T-cell (primary cell): ENCODE data around the gene PGAP3. TPM values are rescaled to one million over a fixed set of nuclear protein-coding genes. Genes with fewer than 3 reads are reported as not detected.

Experiments
- ATAC-seq, 4 experiments: fragments of 200-7000 bp in 3 of 4; fragments of 150-1000 bp in 1 of 4; cut with Tn5 transposase; replicated peaks in 1 of 4; 1 replicate in 3 of 4; 2 replicates in 1 of 4; pipeline ENCODE4 v1.10.0; 2021; ENCODE audit warnings: moderate library complexity in 3 of 4, mild to moderate bottlenecking in 2 of 4, moderate number of reproducible peaks in 1 of 4
- CTCF ChIA-PET, 2 donors: fragments of 300-600 bp; sonication (Branson Sonifier 250); formaldehyde crosslinking; loops; one replicate each; lab custom pipeline; 2022; ENCODE audit warnings: antibody characterized with exemption in 2 of 2; lab: Charles Lee
- POLR2A ChIA-PET, 2 donors: fragments of 300-600 bp; sonication (Branson Sonifier 250); formaldehyde crosslinking; loops; one replicate each; lab custom pipeline; 2022; ENCODE audit warnings: antibody characterized with exemption in 2 of 2; lab: Charles Lee
- DNase-seq, 35 experiments: peaks; one replicate each; pipeline versions ENCODE4 v3.0.0 to v3.0.0-alpha.2; 2013 to 2023
- H3K27ac ChIP-seq: one replicate; pipeline ENCODE4 v1.5.1; 2013; ENCODE audit warnings: low read length
- H3K27me3 ChIP-seq, 2 experiments: replicated peaks in 1 of 2; 1 replicate in 1 of 2; 2 replicates in 1 of 2; pipeline versions ENCODE4 v1.6.1 to v1.7.0; 2013; ENCODE audit warnings: low read length in 1 of 2, mixed read lengths in 1 of 2; ENCODE audit not compliant: control insufficient read depth in 2 of 2, insufficient read depth in 2 of 2; ENCODE audit errors: extremely low read depth in 1 of 2
- H3K36me3 ChIP-seq, 2 donors: 1 replicate in 1 of 2; 2 replicates in 1 of 2; pipeline versions ENCODE4 v1.6.1 to v1.7.0; 2013; ENCODE audit warnings: low read length in 1 of 2; ENCODE audit not compliant: control insufficient read depth in 2 of 2, insufficient read depth in 1 of 2; ENCODE audit errors: extremely low read depth in 1 of 2
- H3K4me1 ChIP-seq, 2 experiments: 1 replicate in 1 of 2; 2 replicates in 1 of 2; pipeline versions ENCODE4 v1.6.1 to v1.7.0; 2013; ENCODE audit warnings: low read length in 2 of 2, mixed read lengths in 1 of 2; ENCODE audit not compliant: insufficient read depth in 2 of 2, control insufficient read depth in 1 of 2; ENCODE audit errors: extremely low read depth in 1 of 2
- H3K4me3 ChIP-seq, 2 donors: 1 replicate in 1 of 2; 2 replicates in 1 of 2; pipeline versions ENCODE4 v1.5.1 to v1.7.0; 2013; ENCODE audit warnings: mild to moderate bottlenecking in 2 of 2, low read length in 1 of 2, moderate library complexity in 1 of 2; ENCODE audit not compliant: control insufficient read depth in 1 of 2; ENCODE audit errors: extremely low read depth in 1 of 2
- H3K9me3 ChIP-seq: 2 replicates; pipeline ENCODE4 v1.7.0; 2013
- H3K27ac Mint-ChIP-seq, 2 donors: one replicate each; pipeline ENCODE4 v1.8.0; 2020 to 2021; ENCODE audit warnings: mild to moderate bottlenecking in 2 of 2, mixed read lengths in 2 of 2
- H3K27me3 Mint-ChIP-seq, 2 donors: one replicate each; pipeline ENCODE4 v1.8.0; 2021 to 2022; ENCODE audit warnings: mixed read lengths in 2 of 2
- H3K36me3 Mint-ChIP-seq: one replicate; pipeline ENCODE4 v1.8.0; 2021; ENCODE audit warnings: mixed read lengths
- H3K4me1 Mint-ChIP-seq, 3 donors: one replicate each; pipeline ENCODE4 v1.8.0; 2020 to 2022; ENCODE audit warnings: mixed read lengths in 3 of 3, mild to moderate bottlenecking in 1 of 3
- H3K4me3 Mint-ChIP-seq, 3 donors: one replicate each; pipeline ENCODE4 v1.8.0; 2020 to 2022; ENCODE audit warnings: mild to moderate bottlenecking in 3 of 3, mixed read lengths in 3 of 3, moderate library complexity in 3 of 3
- H3K9me3 Mint-ChIP-seq, 3 donors: one replicate each; pipeline ENCODE4 v1.8.0; 2020 to 2022; ENCODE audit warnings: mixed read lengths in 3 of 3
- WGBS: methylation state at CpG from one replicate; pipeline ENCODE4 v1.1.5; 2013; ENCODE audit warnings: missing lambda C conversion rate; ENCODE audit not compliant: insufficient coverage; 5-methylcytosine and 5-hydroxymethylcytosine counted together
- total RNA-seq, 35 experiments: library from RNA in 6 of 35; stranded (reverse) in 6 of 35; fragments of 120-200 nt in 1 of 35; gene quantifications; one replicate each; pipeline versions ENCODE4 v1.2.1 to v1.2.4 and lab custom pipeline; 2013 to 2026

The PGAP3 gene, protein sequence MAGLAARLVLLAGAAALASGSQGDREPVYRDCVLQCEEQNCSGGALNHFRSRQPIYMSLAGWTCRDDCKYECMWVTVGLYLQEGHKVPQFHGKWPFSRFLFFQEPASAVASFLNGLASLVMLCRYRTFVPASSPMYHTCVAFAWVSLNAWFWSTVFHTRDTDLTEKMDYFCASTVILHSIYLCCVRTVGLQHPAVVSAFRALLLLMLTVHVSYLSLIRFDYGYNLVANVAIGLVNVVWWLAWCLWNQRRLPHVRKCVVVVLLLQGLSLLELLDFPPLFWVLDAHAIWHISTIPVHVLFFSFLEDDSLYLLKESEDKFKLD
- total RNA-seq (10 to 100 TPM; 27.9 to 34.3 (median 31.7) TPM), total RNA-seq (lab: John Stamatoyannopoulos, UW) (8.2 to 47.5 (median 28.0) reads per million in 29 experiments)
- 21.6 TPM for total RNA-seq (2013)

DNA sequence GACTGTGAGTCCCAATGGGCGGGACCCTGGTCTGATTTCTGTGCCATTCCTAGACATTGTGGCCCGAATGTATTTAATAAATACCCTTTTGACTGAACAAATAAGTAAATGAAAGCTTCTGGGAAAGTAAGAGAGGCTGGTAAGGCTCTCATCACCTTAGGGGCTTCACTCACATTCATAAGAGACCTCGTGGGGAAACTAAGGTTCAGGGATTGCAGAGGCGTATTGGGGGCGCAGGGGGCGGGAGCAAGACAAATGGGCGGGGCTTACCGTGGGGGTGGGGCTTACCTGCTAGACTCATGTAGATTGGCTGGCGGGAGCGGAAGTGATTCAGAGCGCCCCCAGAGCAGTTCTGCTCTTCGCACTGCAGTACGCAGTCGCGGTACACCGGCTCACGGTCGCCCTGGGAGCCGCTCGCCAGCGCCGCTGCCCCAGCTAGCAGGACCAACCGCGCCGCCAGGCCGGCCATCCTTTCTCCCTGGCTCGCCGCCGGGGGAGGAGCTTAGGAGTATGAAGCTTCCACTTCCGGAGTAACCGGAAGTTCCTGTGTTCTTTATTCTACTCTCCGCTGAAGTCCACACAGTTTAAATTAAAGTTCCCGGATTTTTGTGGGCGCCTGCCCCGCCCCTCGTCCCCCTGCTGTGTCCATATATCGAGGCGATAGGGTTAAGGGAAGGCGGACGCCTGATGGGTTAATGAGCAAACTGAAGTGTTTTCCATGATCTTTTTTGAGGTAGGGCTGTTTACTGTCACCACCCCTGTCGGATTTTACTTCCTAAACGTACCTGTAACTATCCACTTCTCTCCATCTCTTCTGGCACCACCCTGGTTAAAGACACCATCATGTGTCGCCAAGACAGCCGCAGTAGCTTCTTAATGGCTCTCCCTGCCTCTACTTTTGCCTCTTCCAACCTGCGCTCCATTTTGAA, at the start of gene PGAP3:
TSS of gene PGAP3 (minus strand) at position 512 of the 929 bp plus-strand sequence. CDS start at position 469, 43 bp downstream.
- DNase-seq (peak; percentile 59 to 88 (median 77)), ATAC-seq (peak; percentile 92)
- no peaks in the 10 kb centered on the region for H3K9me3 ChIP-seq
- Mint-ChIP-seq H3K4me1 (peaks cover 25 to 32% (median 30%) of the 10 kb centered on the region in 3 donors), H3K9me3 (no peaks in the 10 kb centered on the region), H3K27me3 (no peaks in the 10 kb centered on the region), H3K36me3 (peaks cover 25% of the 10 kb centered on the region), H3K4me3 (peak within 1 kb of the TSS; percentile 97 to 98 (median 97)), H3K27ac (peak within 1 kb of the TSS; percentile 99)
- CTCF ChIA-PET = interaction anchor here in 1 of 2 donors (0.6 to 1.8 kb wide), 7 partner anchors 9 to 66 kb away, joined by 3 to 7 read pairs (median 3); partner anchors contain the start of gene MIEN1
- no peaks in the 10 kb centered on the region for H3K27me3 ChIP-seq
- H3K4me1 ChIP-seq = peaks cover 15 to 16% of the 10 kb centered on the region in 2 experiments
- 1% methylated on average over 23 of the region's 45 CpGs for WGBS
- POLR2A ChIA-PET = interaction anchor here (0.6 to 1.3 kb wide), 3 partner anchors 12 to 832 kb away, joined by 3 to 4 read pairs (median 3); no protein-coding TSS in a partner anchor
- peak within 1 kb of the TSS; percentile 89 for H3K27ac ChIP-seq
- H3K4me3 ChIP-seq = peak within 1 kb of the TSS; percentile 84 to 94
- peaks cover 8 to 21% of the 10 kb centered on the region in 2 donors for H3K36me3 ChIP-seq

DNA sequence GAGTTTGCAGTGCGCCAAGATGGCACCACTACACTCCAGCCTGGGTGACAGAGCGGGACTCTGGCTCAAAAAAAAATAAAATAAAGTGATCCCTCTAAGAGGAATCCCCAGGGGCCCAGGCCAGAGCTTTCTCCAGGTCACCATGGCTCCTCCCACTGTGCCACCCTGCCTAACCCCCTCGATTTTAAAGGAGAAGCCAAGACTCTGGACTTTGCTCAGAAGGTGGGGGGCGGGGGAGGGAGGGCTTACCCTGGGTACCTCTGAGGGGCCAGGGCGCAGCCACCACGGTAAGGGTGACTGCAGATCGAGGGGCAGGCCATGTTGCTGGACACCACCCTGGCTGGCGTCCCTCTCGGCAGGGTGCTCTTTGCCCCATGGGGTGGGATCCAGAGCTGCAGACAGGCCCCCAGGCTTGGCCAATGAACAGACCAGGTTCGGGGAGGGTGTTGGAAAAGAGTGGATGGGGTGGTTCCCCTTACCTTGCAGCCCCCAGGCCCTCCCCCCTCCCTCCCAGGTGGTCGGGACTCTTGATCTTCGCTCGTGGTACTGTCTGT, 49.4 kb upstream of the PGAP3 start:
- H3K4me3 Mint-ChIP-seq = peak overlapping the region in 1 of 3 donors; percentile 82
- peaks cover 10 to 19% (median 12%) of the 10 kb centered on the region in 3 donors for H3K4me1 Mint-ChIP-seq
- Histone ChIP-seq H3K36me3 (no peaks in the 10 kb centered on the region), H3K9me3 (no peaks in the 10 kb centered on the region), H3K4me1 (peaks cover 4 to 26% of the 10 kb centered on the region in 2 experiments), H3K27ac (no peak overlapping the region), H3K27me3 (peaks cover 0 to 51% of the 10 kb centered on the region in 2 experiments), H3K4me3 (no peak overlapping the region)
- ChIA-PET CTCF (interaction anchor here in 1 of 2 donors (0.6 to 0.7 kb wide), 2 partner anchors 12 to 113 kb away, joined by 4 to 6 read pairs; no protein-coding TSS in a partner anchor), POLR2A (no interaction called here)
- H3K27me3 Mint-ChIP-seq = peaks cover 8 to 25% of the 10 kb centered on the region in 2 donors
- DNase-seq = no peak
- H3K9me3 Mint-ChIP-seq = no peaks in the 10 kb centered on the region
- no peaks in the 10 kb centered on the region for H3K36me3 Mint-ChIP-seq
- 89% methylated on average over 8 of the region's 13 CpGs for WGBS
- H3K27ac Mint-ChIP-seq = no peak overlapping the region
- ATAC-seq = no peak

DNA sequence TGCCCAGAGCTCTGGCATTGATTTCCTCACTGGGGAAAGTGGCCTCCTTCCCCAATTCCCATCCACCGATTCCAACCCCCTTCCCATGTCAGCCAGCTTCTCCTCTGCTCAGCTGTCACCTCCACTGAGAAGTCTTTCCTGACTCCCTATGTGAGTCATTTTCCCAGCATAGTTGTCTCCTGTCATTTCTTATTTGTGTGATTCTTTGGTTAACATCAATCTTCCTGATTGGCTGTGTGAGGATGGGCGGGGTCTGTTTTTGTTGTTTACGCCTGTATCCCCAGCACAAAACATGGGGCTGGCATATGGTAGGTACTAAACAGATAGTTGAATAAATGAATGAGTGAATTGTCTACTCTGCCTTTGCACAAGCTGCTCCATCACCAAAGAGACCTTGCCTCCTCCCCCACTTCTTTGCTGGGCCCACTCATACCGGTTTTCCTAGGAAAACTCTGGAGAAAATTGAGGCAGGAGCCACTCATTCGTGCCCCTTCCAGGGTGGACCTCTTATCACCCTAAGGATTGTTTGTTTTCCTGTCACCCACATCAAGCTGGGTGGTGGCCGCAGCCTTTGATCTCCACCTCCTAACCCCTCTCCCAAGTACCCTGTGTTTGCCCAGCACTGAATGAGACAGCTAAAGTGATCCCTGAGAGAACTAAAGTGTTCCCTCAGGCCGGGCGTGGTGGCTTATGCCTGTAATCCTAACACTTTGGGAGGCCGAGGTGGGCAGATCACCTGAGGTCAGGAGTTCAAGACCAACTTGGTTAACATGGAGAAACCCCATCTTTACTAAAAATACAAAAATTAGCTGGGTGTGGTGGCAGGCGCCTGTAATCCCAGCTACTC, 48.7 kb upstream of the PGAP3 start:
- Mint-ChIP-seq H3K36me3 (no peaks in the 10 kb centered on the region), H3K27me3 (peaks cover 8 to 25% of the 10 kb centered on the region in 2 donors), H3K27ac (no peak overlapping the region), H3K9me3 (no peaks in the 10 kb centered on the region), H3K4me3 (no peak overlapping the region), H3K4me1 (peaks cover 10 to 19% (median 12%) of the 10 kb centered on the region in 3 donors)
- DNase-seq = no peak
- Histone ChIP-seq H3K4me1 (peaks cover 4 to 26% of the 10 kb centered on the region in 2 experiments), H3K27ac (no peak overlapping the region), H3K27me3 (peaks cover 0 to 47% of the 10 kb centered on the region in 2 experiments), H3K36me3 (no peaks in the 10 kb centered on the region), H3K9me3 (no peaks in the 10 kb centered on the region), H3K4me3 (no peak overlapping the region)
- ChIA-PET POLR2A (no interaction called here), CTCF (interaction anchor here in 1 of 2 donors (0.6 to 0.7 kb wide), 2 partner anchors 13 to 112 kb away, joined by 4 to 6 read pairs; no protein-coding TSS in a partner anchor)
- WGBS = 92% methylated on average over 5 of the region's 10 CpGs
- ATAC-seq = no peak

DNA sequence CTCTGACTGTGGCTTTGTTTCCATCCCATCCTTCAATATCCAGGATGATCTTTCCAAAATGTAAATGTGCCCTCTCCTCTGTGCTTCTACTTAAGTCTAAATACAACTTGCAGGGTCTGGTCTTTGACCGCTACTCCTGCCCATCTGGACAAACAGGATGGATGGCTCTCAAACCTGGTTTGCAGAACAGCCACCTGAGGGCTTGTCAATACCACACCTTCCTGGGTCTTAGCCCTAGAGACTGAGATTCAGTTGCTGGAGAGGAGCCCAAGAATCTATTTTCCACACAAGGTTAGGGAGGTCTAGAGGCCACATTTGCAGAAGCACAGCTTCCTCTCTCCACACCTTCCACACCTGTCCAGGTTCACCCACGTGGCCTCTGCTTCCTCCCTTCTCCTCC, 48.0 kb upstream of the PGAP3 start:
- WGBS = 50% methylated on average over 2 of the region's 2 CpGs
- POLR2A ChIA-PET = no interaction called here

DNA sequence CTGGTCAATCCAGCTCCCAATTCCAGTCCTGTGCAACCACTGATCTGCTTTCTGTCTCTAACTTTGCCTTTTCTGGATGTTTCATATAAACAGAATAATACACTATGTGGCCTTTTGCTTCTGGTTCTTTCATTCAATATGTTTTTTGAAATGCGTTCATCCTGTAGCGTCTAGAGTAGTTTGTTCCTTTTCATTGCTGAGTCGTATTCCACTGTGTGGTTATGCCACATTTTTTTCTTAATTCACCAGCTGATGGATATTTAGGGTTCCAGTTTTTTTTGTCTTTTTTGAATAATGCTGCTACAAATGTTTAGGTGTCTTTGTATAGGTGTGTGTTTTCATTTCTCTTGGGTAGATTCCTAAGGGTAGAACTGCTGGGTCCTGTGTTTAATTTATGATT, 44.7 kb upstream of the PGAP3 start:
- CTCF ChIA-PET = no interaction called here
- H3K4me1 Mint-ChIP-seq = peaks cover 16 to 21% (median 19%) of the 10 kb centered on the region in 3 donors
- peaks cover 4 to 29% of the 10 kb centered on the region in 2 experiments for H3K4me1 ChIP-seq
- peaks cover 5% of the 10 kb centered on the region for H3K36me3 Mint-ChIP-seq
- peak overlapping the region; percentile 18 to 53 for H3K27ac Mint-ChIP-seq
- no peak for DNase-seq
- H3K27me3 Mint-ChIP-seq = no peaks in the 10 kb centered on the region
- H3K4me3 ChIP-seq = no peak overlapping the region
- 100% methylated on average over 2 of the region's 3 CpGs for WGBS
- H3K36me3 ChIP-seq = peaks cover 4 to 19% of the 10 kb centered on the region in 2 donors
- H3K27me3 ChIP-seq = peaks cover 0 to 9% of the 10 kb centered on the region in 2 experiments
- no peaks in the 10 kb centered on the region for H3K9me3 Mint-ChIP-seq
- peak overlapping the region in 2 of 3 donors; percentile 32 to 48 for H3K4me3 Mint-ChIP-seq
- H3K9me3 ChIP-seq = no peaks in the 10 kb centered on the region
- POLR2A ChIA-PET = no interaction called here
- H3K27ac ChIP-seq = no peak overlapping the region
- ATAC-seq = no peak

More for the DNA sequence above, 48.0 kb upstream of the PGAP3 start:
- Mint-ChIP-seq H3K36me3 (no peaks in the 10 kb centered on the region), H3K4me1 (peaks cover 10 to 20% (median 12%) of the 10 kb centered on the region in 3 donors), H3K9me3 (no peaks in the 10 kb centered on the region), H3K27me3 (peaks cover 8 to 23% of the 10 kb centered on the region in 2 donors), H3K27ac (no peak overlapping the region), H3K4me3 (no peak overlapping the region)
- no peaks in the 10 kb centered on the region for H3K36me3 ChIP-seq
- H3K9me3 ChIP-seq = no peaks in the 10 kb centered on the region
- CTCF ChIA-PET = no interaction called here
- H3K27ac ChIP-seq = no peak overlapping the region
- H3K27me3 ChIP-seq = peaks cover 0 to 41% of the 10 kb centered on the region in 2 experiments
- no peak overlapping the region for H3K4me3 ChIP-seq
- DNase-seq (no peak), ATAC-seq (no peak)
- peaks cover 4 to 28% of the 10 kb centered on the region in 2 experiments for H3K4me1 ChIP-seq
